GM23338 (cell line): ENCODE data around the gene NPSR1. TPM values are rescaled to one million over a fixed set of nuclear protein-coding genes. Genes with fewer than 3 reads are reported as not detected.
"Not testable (repeated sequence)": the region's sequence is repeated elsewhere in the genome, so short reads cannot be mapped to it uniquely, and the experiment has no call there.

ENCODE experiments used
- ATAC-seq: fragments of 200-7000 bp; cut with Tn5 transposase; 3 replicates; pipeline ENCODE4 v1.9.1; 2020
- DNase-seq: peaks from one replicate; pipeline ENCODE4 v3.0.0-alpha.2; 2015; ENCODE audit warnings: low spot score
- H2AFZ ChIP-seq: fragments of 200-600 bp; sonication (generic); 2 replicates; pipeline ENCODE4 v1.8.0; 2016; ENCODE audit warnings: antibody characterized with exemption, mild to moderate bottlenecking, moderate library complexity
- H3F3A ChIP-seq: fragments of 200-600 bp; sonication (generic); replicated peaks from 2 replicates; pipeline ENCODE4 v1.8.0; 2017; ENCODE audit warnings: antibody characterized with exemption, mixed run types, low read depth
- H3K27ac ChIP-seq: fragments of 200-600 bp; sonication (generic); 2 replicates; pipeline ENCODE4 v1.6.1; 2016; ENCODE audit warnings: low read depth
- H3K27me3 ChIP-seq: fragments of 200-600 bp; sonication (generic); 2 replicates; pipeline ENCODE4 v1.8.0; 2016; ENCODE audit warnings: mild to moderate bottlenecking, mixed run types, moderate library complexity; ENCODE audit not compliant: insufficient read depth
- H3K36me3 ChIP-seq: fragments of 200-600 bp; sonication (generic); 2 replicates; pipeline ENCODE4 v1.8.0; 2016; ENCODE audit warnings: mild to moderate bottlenecking; ENCODE audit not compliant: insufficient read depth
- H3K4me1 ChIP-seq: fragments of 200-600 bp; sonication (generic); 2 replicates; pipeline ENCODE4 v1.8.0; 2016; ENCODE audit warnings: mild to moderate bottlenecking, moderate library complexity; ENCODE audit not compliant: insufficient read depth
- H3K4me2 ChIP-seq: fragments of 200-600 bp; sonication (generic); 2 replicates; pipeline ENCODE4 v1.7.1; 2017; ENCODE audit warnings: mixed run types
- H3K4me3 ChIP-seq: fragments of 200-600 bp; sonication (generic); 2 replicates; pipeline ENCODE4 v1.6.1; 2016; ENCODE audit warnings: mixed run types
- H3K79me2 ChIP-seq: fragments of 200-600 bp; sonication (generic); replicated peaks from 2 replicates; pipeline ENCODE4 v1.8.0; 2017; ENCODE audit warnings: mild to moderate bottlenecking; ENCODE audit not compliant: insufficient read depth
- H3K9me2 ChIP-seq: fragments of 200-600 bp; sonication (generic); 2 replicates; pipeline ENCODE4 v1.8.0; 2017; ENCODE audit not compliant: insufficient read depth
- H4K20me1 ChIP-seq: fragments of 200-600 bp; sonication (generic); replicated peaks from 2 replicates; pipeline ENCODE4 v1.8.0; 2017; ENCODE audit warnings: mild to moderate bottlenecking; ENCODE audit not compliant: insufficient read depth
- H3K27ac Mint-ChIP-seq: 2 replicates; pipeline ENCODE4 v1.8.0; 2020; ENCODE audit warnings: inconsistent platforms, mild to moderate bottlenecking, moderate library complexity, mixed read lengths
- H3K27me3 Mint-ChIP-seq: 3 replicates; pipeline ENCODE4 v1.8.0; 2022; ENCODE audit warnings: low read depth, mild to moderate bottlenecking, moderate library complexity, mixed read lengths, inconsistent platforms; ENCODE audit not compliant: insufficient read depth, poor library complexity
- H3K36me3 Mint-ChIP-seq: 3 replicates; pipeline ENCODE4 v1.8.0; 2021; ENCODE audit warnings: low read depth, mild to moderate bottlenecking, inconsistent platforms, moderate library complexity, mixed read lengths
- H3K4me1 Mint-ChIP-seq: 3 replicates; pipeline ENCODE4 v1.8.0; 2020; ENCODE audit warnings: mild to moderate bottlenecking, inconsistent platforms, mixed read lengths
- H3K4me3 Mint-ChIP-seq: 3 replicates; pipeline ENCODE4 v1.8.0; 2021; ENCODE audit warnings: moderate library complexity, mild to moderate bottlenecking, inconsistent platforms, mixed read lengths
- H3K9me3 Mint-ChIP-seq: 3 replicates; pipeline ENCODE4 v1.8.0; 2020; ENCODE audit warnings: moderate library complexity, mild to moderate bottlenecking, inconsistent platforms, mixed read lengths
- CREB1 ChIP-seq: fragments of 250-450 bp; sonication (Bioruptor Pico); IDR thresholded peaks from 2 replicates; pipeline ENCODE4 v1.5.0; 2020; ENCODE audit warnings: low read depth, mild to moderate bottlenecking, moderate library complexity
- JUNB ChIP-seq: IDR thresholded peaks from one replicate; pipeline ENCODE4 v1.6.1; 2016; ENCODE audit warnings: antibody characterized with exemption; ENCODE audit not compliant: unreplicated experiment
- ZNF331 ChIP-seq: fragments of 250-450 bp; sonication (Bioruptor Pico); IDR thresholded peaks from 2 replicates; pipeline ENCODE4 v1.5.0; 2020; ENCODE audit warnings: low read depth, mild to moderate bottlenecking, moderate library complexity
- polyA plus RNA-seq: library from polyadenylated mRNA; unstranded; fragments of >200 nt; fragmentation: Nextera tagmentation; extraction: Ambion mirVana; gene quantifications from 2 replicates; pipeline ENCODE4 v1.2.1, GENCODE V29; 2016
- total RNA-seq: library from RNA; depleted of rRNA; stranded (reverse); fragments of >200 nt; shearing (Covaris generic); gene quantifications from 2 replicates; pipeline ENCODE4 v1.2.3, GENCODE V29; 2014

The NPSR1 gene
- total and polyA plus RNA-seq, 2 experiments from 2014 or later, result not detected

DNA sequence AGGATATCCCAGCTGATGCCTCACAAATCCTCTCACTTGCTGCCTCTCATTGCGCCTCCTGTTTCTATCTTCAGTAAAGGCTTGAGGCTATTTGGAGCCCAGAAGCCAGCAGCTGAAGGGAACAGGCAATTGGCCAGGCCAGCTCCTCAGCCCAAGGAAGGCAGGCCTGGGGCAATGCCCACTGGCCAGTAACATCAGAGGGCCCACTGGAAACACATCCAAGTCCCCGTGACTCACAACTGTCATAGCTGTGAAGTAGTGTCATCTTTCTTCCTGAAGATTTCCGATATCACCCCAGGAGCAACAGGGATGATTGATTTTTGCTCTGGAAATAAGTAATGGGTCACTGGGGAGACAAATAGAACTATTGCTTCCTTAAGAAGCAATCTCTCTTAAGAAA, 209.3 kb downstream of the NPSR1 start:
- not testable (repeated sequence) for H3K4me2 ChIP-seq, H2AFZ ChIP-seq, H3K27me3 Mint-ChIP-seq, H3K79me2 ChIP-seq, H3K9me2 ChIP-seq, H3K4me1 Mint-ChIP-seq, H3K27me3 ChIP-seq, H3K27ac Mint-ChIP-seq, ATAC-seq, H4K20me1 ChIP-seq, H3K27ac ChIP-seq, H3K9me3 Mint-ChIP-seq, H3F3A ChIP-seq, H3K4me3 ChIP-seq, H3K4me3 Mint-ChIP-seq, H3K36me3 ChIP-seq, H3K4me1 ChIP-seq, H3K36me3 Mint-ChIP-seq, DNase-seq

DNA sequence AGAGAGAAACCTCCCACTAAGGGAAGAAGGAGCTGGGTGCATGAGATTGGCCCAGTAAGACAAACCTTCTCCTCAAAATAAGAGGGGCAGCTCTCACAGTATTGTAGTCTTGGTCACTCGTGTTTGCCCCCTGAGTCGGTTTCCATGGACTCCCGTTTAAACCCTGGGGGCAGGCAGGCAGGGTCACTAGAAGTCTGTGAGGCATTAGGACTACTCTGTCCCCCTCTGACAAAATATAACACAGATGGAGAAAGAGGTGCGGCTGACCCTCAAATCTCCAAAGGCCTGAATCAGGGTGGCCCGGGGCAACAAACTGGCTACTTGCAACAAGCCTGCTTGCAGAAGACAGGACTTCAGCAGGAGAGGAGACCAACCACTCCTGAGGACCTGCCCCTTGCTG, 210.6 kb downstream of the NPSR1 start:
- not testable (repeated sequence) for H3K27ac Mint-ChIP-seq, H3K9me3 Mint-ChIP-seq, H3K4me1 Mint-ChIP-seq

DNA sequence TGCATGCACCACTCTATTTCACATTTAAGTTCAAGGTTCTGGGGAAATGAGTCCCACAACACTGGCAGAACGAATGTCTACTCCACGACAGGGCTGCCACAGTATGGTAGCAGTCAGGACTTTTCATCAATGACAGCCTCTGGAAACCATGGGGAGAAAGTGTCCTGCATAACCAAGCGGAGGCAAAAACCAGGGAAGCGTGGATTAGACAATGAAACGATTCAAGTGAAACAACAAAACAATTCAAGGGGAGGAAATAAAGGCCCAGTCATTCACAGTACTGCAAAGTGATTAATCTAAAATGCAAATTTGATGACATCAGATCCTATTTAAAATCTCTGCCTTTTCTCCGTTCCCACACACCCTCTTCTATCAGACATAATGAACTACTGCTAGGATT, 211.0 kb downstream of the NPSR1 start:
- no peaks in the 10 kb centered on the region; the same call in 1 of the 3 replicates for H3K36me3 Mint-ChIP-seq
- DNase-seq (no peak), ATAC-seq (no peak)
- no peak for TF ChIP-seq ZNF331 (CRISPR knock-in tag)
- TF ChIP-seq CREB1, result no peak
- TF ChIP-seq JUNB, result no peak
- no peaks in the 10 kb centered on the region for H3K27me3 ChIP-seq
- no peak overlapping the region for H3K27ac ChIP-seq
- no peak overlapping the region for H3K4me2 ChIP-seq
- H3K79me2 ChIP-seq, result no peaks in the 10 kb centered on the region
- H3K9me3 Mint-ChIP-seq, result peaks cover 7% of the 10 kb centered on the region
- no peak overlapping the region for H3K27ac Mint-ChIP-seq
- no peaks in the 10 kb centered on the region for H3K9me2 ChIP-seq
- no peak overlapping the region for H3K4me3 Mint-ChIP-seq
- peaks cover 3% of the 10 kb centered on the region for H3K27me3 Mint-ChIP-seq
- no peak overlapping the region for H3K4me3 ChIP-seq
- no peaks in the 10 kb centered on the region for H4K20me1 ChIP-seq
- no peaks in the 10 kb centered on the region for H3F3A ChIP-seq
- H3K4me1 Mint-ChIP-seq, result peaks cover 8% of the 10 kb centered on the region; the same call in 2 of the 3 replicates
- H2AFZ ChIP-seq, result no peak overlapping the region
- H3K4me1 ChIP-seq, result no peaks in the 10 kb centered on the region
- no peaks in the 10 kb centered on the region for H3K36me3 ChIP-seq

More for the DNA sequence above, 210.6 kb downstream of the NPSR1 start:
- H3K27me3 ChIP-seq, H4K20me1 ChIP-seq, DNase-seq, H3K79me2 ChIP-seq, H3K4me2 ChIP-seq, H3K27me3 Mint-ChIP-seq, H3K4me3 Mint-ChIP-seq, H3K36me3 ChIP-seq, H3K4me1 ChIP-seq, H3K36me3 Mint-ChIP-seq, H3F3A ChIP-seq, H2AFZ ChIP-seq, H3K27ac ChIP-seq, H3K9me2 ChIP-seq, H3K4me3 ChIP-seq, ATAC-seq: not testable (repeated sequence)

DNA sequence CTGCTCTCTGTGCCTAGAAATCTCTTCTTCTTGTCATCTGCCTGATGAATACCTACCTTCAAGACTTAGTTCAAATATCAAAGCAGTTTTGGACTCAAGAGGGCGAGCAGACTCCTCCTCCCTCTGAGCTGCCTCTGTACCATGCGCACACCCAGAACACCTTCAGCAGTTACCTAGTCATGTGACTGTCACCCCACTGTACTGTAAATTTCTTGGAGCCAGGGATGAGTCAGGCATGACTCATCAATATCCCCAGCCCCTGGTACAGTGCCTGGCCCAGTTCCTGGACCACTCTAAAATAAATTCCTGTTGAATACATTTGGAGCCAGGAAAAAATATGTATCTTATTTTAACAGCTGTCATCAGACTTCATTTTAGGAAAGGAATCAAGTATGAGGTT, 212.0 kb downstream of the NPSR1 start:
- not testable (repeated sequence) for H3K4me1 ChIP-seq, H2AFZ ChIP-seq, H3K9me2 ChIP-seq, H3K36me3 ChIP-seq, H3F3A ChIP-seq, ATAC-seq, H3K4me3 Mint-ChIP-seq, H4K20me1 ChIP-seq, H3K4me3 ChIP-seq, H3K27me3 Mint-ChIP-seq, H3K4me2 ChIP-seq, H3K27me3 ChIP-seq, H3K27ac ChIP-seq, DNase-seq, H3K4me1 Mint-ChIP-seq, H3K79me2 ChIP-seq, H3K27ac Mint-ChIP-seq, H3K36me3 Mint-ChIP-seq, H3K9me3 Mint-ChIP-seq

DNA sequence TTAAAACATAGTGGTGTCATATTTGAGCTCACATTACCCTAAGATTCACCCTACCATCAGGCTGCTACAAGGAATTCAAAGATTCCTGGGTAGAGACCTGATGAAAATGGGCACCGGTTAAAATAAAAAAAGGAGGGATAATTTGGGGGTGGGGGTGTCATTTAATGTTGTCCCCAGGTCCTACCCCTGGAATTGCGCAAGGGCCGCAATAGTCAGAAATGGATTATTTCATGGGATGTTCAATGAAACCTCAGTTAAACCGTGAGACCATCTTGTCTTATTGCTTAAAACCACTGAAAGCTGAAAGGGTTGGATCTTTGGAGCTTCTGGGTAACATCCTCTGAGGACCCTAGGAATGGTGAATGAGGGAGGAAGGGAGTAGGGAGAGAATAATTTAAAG, 216.3 kb downstream of the NPSR1 start:
- H4K20me1 ChIP-seq, ATAC-seq, H3K27ac Mint-ChIP-seq, H3K36me3 ChIP-seq, H2AFZ ChIP-seq, H3K4me3 Mint-ChIP-seq, H3K4me1 ChIP-seq, H3K27ac ChIP-seq, H3K27me3 ChIP-seq, H3K27me3 Mint-ChIP-seq, H3K4me2 ChIP-seq, H3K9me3 Mint-ChIP-seq, H3K9me2 ChIP-seq, H3K79me2 ChIP-seq, H3K36me3 Mint-ChIP-seq, DNase-seq, H3K4me3 ChIP-seq, H3F3A ChIP-seq: not testable (repeated sequence)
- peaks cover 28% of the 10 kb centered on the region for H3K4me1 Mint-ChIP-seq
